ENCODE measurements around the gene PCDHA4. TPM values are rescaled to one million over a fixed set of nuclear protein-coding genes. Genes with fewer than 3 reads are reported as not detected.
A peak's percentile ranks its signal among the peaks of the same experiment; 100 is the strongest.

Gene PCDHA4
- total RNA-seq, 2 donors from 2014 or later: 2.3 to 2.4 TPM

DNA sequence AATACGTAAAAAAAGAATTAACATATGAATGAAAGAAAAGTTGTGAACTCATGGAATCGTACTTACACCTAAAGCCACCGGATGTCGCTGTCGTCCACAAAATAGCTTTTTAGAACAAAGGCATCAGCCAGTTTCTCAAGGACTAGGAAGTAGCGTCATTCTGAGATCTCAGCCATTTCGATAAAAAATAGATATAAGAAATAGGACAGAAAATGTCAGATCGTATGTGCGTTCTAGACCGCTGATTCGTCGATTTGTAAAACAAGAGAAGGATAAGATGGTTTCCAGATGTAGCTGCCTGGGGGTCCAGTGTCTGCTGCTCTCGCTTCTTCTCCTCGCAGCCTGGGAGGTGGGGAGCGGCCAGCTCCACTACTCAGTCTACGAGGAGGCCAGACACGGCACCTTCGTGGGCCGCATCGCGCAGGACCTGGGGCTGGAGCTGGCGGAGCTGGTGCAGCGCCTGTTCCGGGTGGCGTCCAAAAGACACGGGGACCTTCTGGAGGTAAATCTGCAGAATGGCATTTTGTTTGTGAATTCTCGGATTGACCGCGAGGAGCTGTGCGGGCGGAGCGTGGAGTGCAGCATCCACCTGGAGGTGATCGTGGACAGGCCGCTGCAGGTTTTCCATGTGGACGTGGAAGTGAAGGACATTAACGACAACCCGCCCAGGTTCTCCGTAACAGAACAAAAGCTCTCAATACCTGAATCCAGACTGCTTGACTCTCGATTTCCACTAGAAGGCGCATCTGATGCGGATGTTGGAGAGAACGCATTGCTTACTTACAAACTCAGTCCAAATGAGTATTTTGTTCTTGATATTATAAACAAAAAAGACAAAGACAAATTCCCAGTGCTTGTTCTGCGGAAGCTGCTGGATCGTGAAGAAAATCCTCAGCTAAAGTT, 49.2 kb downstream of the PCDHA4 start, which contains the start of gene PCDHA10:
Gene PCDHA10 (plus strand): TSS at position 126 of the 903 bp plus-strand sequence. CDS start 152 bp downstream, at position 278.
- no peaks in the 10 kb centered on the region for H3K9me3 ChIP-seq
- DNase-seq (ENCODE audit: low spot score): no peak
- WGBS: 19% methylated on average over 44 of the region's 44 CpGs
- H3K4me1 ChIP-seq (replicated peaks): no peaks in the 10 kb centered on the region
- H3K27ac ChIP-seq: no peak within 1 kb of the TSS
- intact Hi-C loops (cut with DNase I): loop anchor here (10.0 kb wide), 1 partner anchor 189 kb away; no protein-coding TSS in a partner anchor
- no peaks in the 10 kb centered on the region for H3K27me3 ChIP-seq (replicated peaks; ENCODE audit: insufficient read depth)
- TF ChIP-seq, protein P1, sequence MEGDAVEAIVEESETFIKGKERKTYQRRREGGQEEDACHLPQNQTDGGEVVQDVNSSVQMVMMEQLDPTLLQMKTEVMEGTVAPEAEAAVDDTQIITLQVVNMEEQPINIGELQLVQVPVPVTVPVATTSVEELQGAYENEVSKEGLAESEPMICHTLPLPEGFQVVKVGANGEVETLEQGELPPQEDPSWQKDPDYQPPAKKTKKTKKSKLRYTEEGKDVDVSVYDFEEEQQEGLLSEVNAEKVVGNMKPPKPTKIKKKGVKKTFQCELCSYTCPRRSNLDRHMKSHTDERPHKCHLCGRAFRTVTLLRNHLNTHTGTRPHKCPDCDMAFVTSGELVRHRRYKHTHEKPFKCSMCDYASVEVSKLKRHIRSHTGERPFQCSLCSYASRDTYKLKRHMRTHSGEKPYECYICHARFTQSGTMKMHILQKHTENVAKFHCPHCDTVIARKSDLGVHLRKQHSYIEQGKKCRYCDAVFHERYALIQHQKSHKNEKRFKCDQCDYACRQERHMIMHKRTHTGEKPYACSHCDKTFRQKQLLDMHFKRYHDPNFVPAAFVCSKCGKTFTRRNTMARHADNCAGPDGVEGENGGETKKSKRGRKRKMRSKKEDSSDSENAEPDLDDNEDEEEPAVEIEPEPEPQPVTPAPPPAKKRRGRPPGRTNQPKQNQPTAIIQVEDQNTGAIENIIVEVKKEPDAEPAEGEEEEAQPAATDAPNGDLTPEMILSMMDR (IDR thresholded peaks at IDR 0.05): peak in 1 of 4 experiments; percentile 29
- TF ChIP-seq POLR2AphosphoS5 (IDR thresholded peaks at IDR 0.05) (no peak), POLR2A (IDR thresholded peaks at IDR 0.05) (no peak)
- no peaks in the 10 kb centered on the region for H3K36me3 ChIP-seq
- H3K4me3 ChIP-seq: no peak within 1 kb of the TSS

DNA sequence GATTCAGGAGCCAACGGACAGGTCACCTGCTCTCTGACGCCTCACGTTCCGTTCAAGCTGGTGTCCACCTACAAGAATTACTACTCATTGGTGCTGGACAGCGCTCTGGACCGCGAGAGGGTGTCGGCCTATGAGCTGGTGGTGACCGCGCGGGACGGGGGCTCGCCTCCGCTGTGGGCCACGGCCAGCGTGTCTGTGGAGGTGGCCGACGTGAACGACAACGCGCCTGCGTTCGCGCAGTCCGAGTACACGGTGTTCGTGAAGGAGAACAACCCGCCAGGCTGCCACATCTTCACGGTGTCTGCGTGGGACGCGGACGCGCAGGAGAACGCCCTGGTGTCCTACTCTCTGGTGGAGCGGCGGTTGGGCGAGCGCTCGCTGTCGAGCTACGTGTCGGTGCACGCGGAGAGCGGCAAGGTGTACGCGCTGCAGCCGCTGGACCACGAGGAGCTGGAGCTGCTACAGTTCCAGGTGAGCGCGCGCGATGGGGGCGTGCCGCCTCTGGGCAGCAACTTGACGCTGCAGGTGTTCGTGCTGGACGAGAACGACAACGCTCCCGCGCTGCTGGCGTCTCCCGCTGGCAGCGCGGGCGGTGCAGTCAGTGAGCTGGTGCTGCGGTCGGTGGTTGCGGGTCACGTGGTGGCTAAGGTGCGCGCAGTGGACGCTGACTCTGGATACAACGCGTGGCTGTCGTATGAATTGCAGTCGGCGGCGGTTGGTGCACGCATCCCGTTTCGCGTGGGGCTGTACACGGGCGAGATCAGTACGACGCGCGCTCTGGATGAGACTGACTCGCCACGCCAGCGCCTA, 50.5 kb downstream of the PCDHA4 start:
- H3K27ac ChIP-seq: no peak overlapping the region
- no peaks in the 10 kb centered on the region for H3K9me3 ChIP-seq
- no peaks in the 10 kb centered on the region for H3K27me3 ChIP-seq (replicated peaks; ENCODE audit: insufficient read depth)
- WGBS: 53% methylated on average over 69 of the region's 94 CpGs
- H3K36me3 ChIP-seq: no peaks in the 10 kb centered on the region
- DNase-seq (ENCODE audit: low spot score): no peak
- intact Hi-C loops (cut with DNase I): loop anchor here (10.0 kb wide), 1 partner anchor 187 kb away; no protein-coding TSS in a partner anchor
- TF ChIP-seq, protein P1 (IDR thresholded peaks at IDR 0.05): no peak
- no peak for TF ChIP-seq POLR2AphosphoS5 (IDR thresholded peaks at IDR 0.05)
- TF ChIP-seq POLR2A (IDR thresholded peaks at IDR 0.05): no peak
- H3K4me3 ChIP-seq: no peak overlapping the region
- no peaks in the 10 kb centered on the region for H3K4me1 ChIP-seq (replicated peaks)

DNA sequence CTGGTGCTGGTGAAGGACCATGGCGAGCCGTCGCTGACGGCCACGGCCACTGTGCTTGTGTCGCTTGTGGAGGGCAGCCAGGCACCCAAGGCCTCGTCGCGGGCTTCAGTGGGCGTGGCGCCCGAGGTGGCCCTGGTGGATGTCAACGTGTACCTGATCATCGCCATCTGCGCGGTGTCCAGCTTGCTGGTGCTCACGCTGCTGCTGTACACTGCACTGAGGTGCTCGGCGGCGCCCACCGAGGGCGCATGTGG, 51.0 kb downstream of the PCDHA4 start:
- intact Hi-C loops (cut with DNase I): loop anchor here (10.0 kb wide), 1 partner anchor 187 kb away; no protein-coding TSS in a partner anchor
- Histone ChIP-seq H3K4me1 (replicated peaks) (no peaks in the 10 kb centered on the region), H3K36me3 (no peaks in the 10 kb centered on the region), H3K27me3 (replicated peaks; ENCODE audit: insufficient read depth) (no peaks in the 10 kb centered on the region), H3K4me3 (no peak overlapping the region), H3K9me3 (no peaks in the 10 kb centered on the region), H3K27ac (no peak overlapping the region)
- no peak for DNase-seq (ENCODE audit: low spot score)
- no peak for TF ChIP-seq POLR2AphosphoS5 (IDR thresholded peaks at IDR 0.05)
- TF ChIP-seq, protein P1 (IDR thresholded peaks at IDR 0.05): no peak
- no peak for TF ChIP-seq POLR2A (IDR thresholded peaks at IDR 0.05)
- 55% methylated on average over 14 of the region's 22 CpGs for WGBS

DNA sequence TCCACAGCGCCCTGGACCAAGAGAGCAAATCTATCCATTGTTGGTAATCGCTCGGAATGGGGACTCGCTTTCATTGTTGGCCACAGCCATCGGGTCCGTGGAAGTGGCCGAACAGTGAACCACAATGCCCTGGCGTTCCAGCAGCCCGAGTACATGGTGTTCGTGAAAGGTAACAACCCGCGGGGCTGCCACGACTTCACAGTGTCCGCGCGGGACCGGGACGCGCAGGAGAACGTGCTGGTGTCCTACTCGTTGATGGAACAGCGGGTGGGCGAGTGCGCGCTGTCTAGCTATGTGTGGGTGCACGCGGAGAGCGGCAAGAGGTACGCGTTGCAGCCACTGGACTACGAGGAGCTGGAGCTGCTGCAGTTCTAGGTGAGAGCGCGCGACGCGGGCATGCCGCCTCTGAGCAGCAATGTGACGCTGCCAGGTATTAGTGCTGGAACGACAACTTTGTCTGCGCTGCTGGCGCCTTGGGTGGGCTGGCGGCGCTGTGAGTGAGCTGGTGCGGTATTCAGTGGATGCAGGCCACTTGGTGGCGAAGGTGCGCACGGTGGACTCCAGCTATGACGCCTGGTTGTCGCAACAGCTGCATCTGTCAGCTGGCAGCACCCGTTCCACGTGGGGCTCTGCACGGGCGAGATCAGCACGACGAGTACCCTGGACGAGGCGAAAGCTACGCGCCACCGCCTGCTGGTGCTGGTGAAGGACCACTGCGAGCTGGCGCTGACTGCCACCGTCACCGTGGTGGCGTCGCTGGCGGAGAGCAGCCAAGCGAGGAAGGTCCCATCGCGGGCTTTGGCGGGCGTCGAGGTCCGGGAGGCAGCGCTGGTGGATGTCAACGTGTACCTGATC, 55.8 kb downstream of the PCDHA4 start:
- Histone ChIP-seq H3K4me3 (no peak overlapping the region), H3K4me1 (replicated peaks) (no peaks in the 10 kb centered on the region), H3K27ac (no peak overlapping the region), H3K9me3 (no peaks in the 10 kb centered on the region), H3K36me3 (no peaks in the 10 kb centered on the region), H3K27me3 (replicated peaks; ENCODE audit: insufficient read depth) (no peaks in the 10 kb centered on the region)
- TF ChIP-seq POLR2A (IDR thresholded peaks at IDR 0.05) (no peak), POLR2AphosphoS5 (IDR thresholded peaks at IDR 0.05) (no peak)
- DNase-seq (ENCODE audit: low spot score): no peak
- 38% methylated on average over 76 of the region's 76 CpGs for WGBS
- intact Hi-C loops (cut with DNase I): no loop called here

Other genes with a start within 250 kb of the PCDHA4 start
- gene SRA1, start 249.6 kb upstream of the PCDHA4 start, total RNA-seq: 10 to 100 TPM; 31.6 to 33.6 TPM
- gene APBB3, start 242.5 kb upstream of the PCDHA4 start, total RNA-seq: 10 to 100 TPM; 23.7 to 70.7 TPM
- 100 to 1,000 TPM in 1 of 2 donors, 10 to 100 TPM in 1; 61.8 to 107 TPM for gene SLC35A4, start 242.2 kb upstream of the PCDHA4 start, total RNA-seq
- gene CD14, start 173.9 kb upstream of the PCDHA4 start, total RNA-seq: 10 to 100 TPM; 22.9 to 56.5 TPM
- gene TMCO6, start 167.6 kb upstream of the PCDHA4 start, total RNA-seq: 100 to 1,000 TPM in 1 of 2 donors, 10 to 100 TPM in 1; 45.6 to 124 TPM
- 100 to 1,000 TPM in 1 of 2 donors, 10 to 100 TPM in 1; 91.2 to 117 TPM for gene NDUFA2, start 159.4 kb upstream of the PCDHA4 start, total RNA-seq
- gene IK, start 159.2 kb upstream of the PCDHA4 start, total RNA-seq: 100 to 1,000 TPM; 127 to 145 TPM
- gene WDR55, start 142.2 kb upstream of the PCDHA4 start, total RNA-seq: 10 to 100 TPM; 23.2 to 26.2 TPM
- 10 to 100 TPM in 1 of 2 donors, under 1 TPM in 1; 0.36 to 26.2 TPM for gene DND1, start 133.5 kb upstream of the PCDHA4 start, total RNA-seq
- 10 to 100 TPM; 37.3 to 54.3 TPM for gene HARS1, start 115.7 kb upstream of the PCDHA4 start, total RNA-seq
- gene HARS2, start 115.6 kb upstream of the PCDHA4 start, total RNA-seq: 10 to 100 TPM; 23.9 to 28.1 TPM
- 10 to 100 TPM; 26.0 to 36.8 TPM for gene ZMAT2, start 106.6 kb upstream of the PCDHA4 start, total RNA-seq
- gene PCDHA1, start 20.9 kb upstream of the PCDHA4 start, total RNA-seq: under 1 TPM in 1 of 2 donors, not detected in 1; 0.85 TPM
- gene PCDHA2, start 12.2 kb upstream of the PCDHA4 start, total RNA-seq: under 1 TPM in 1 of 2 donors, not detected in 1; 0.80 TPM
- gene PCDHA3, start 6.0 kb upstream of the PCDHA4 start, total RNA-seq: 1 to 10 TPM in 1 of 2 donors, under 1 TPM in 1; 0.09 to 1.0 TPM
- under 1 TPM in 1 of 2 donors, not detected in 1; 0.14 TPM for gene PCDHA5, start 14.5 kb downstream of the PCDHA4 start, total RNA-seq
- gene PCDHA6, start 20.9 kb downstream of the PCDHA4 start, total RNA-seq: 1 to 10 TPM; 1.9 to 2.2 TPM
- gene PCDHA7, start 27.2 kb downstream of the PCDHA4 start, total RNA-seq: under 1 TPM; 0.23 to 0.46 TPM
- under 1 TPM; 0.17 to 0.36 TPM for gene PCDHA8, start 34.1 kb downstream of the PCDHA4 start, total RNA-seq
- gene PCDHA9, start 41.3 kb downstream of the PCDHA4 start, total RNA-seq: under 1 TPM; 0.14 to 0.51 TPM
- gene PCDHA10, start 48.8 kb downstream of the PCDHA4 start, total RNA-seq: 1 to 10 TPM; 1.0 to 2.2 TPM
- 1 to 10 TPM in 1 of 2 donors, under 1 TPM in 1; 0.85 to 1.5 TPM for gene PCDHA11, start 61.9 kb downstream of the PCDHA4 start, total RNA-seq
- under 1 TPM; 0.40 to 0.50 TPM for gene PCDHA12, start 68.2 kb downstream of the PCDHA4 start, total RNA-seq
- 1 to 10 TPM; 1.3 to 1.5 TPM for gene PCDHA13, start 75.1 kb downstream of the PCDHA4 start, total RNA-seq
- 1 to 10 TPM; 1.1 to 3.9 TPM for gene PCDHAC1, start 119.2 kb downstream of the PCDHA4 start, total RNA-seq
- 10 to 100 TPM in 1 of 2 donors, 1 to 10 TPM in 1; 6.8 to 11.6 TPM for gene PCDHAC2, start 159.4 kb downstream of the PCDHA4 start, total RNA-seq
- gene PCDHB1, start 244.3 kb downstream of the PCDHA4 start, total RNA-seq: not detected

Data from prostate gland (tissue), 2 donors.